ENCODE results near the gene OR6N2. TPM values are rescaled to one million over a fixed set of nuclear protein-coding genes. Genes with fewer than 3 reads are reported as not detected.

Gene OR6N2
- not detected for total RNA-seq

- intact Hi-C loops (cut with DNase I): no loop called here
- no peak for ATAC-seq
- DNase-seq (ENCODE audit: low spot score): no peak
These were observed at the start of gene OR6N2 for GRCh38 chr1:158781104-158781503. OR6N2 (minus strand) TSS chr1:158781204; CDS start chr1:158777635, 3,569 bp downstream.

- DNase-seq (ENCODE audit: low spot score) (no peak), ATAC-seq (no peak)
- intact Hi-C loops (cut with DNase I): no loop called here
These were observed 49.2 kb upstream of the OR6N2 start for GRCh38 chr1:158830074-158830677.

- DNase-seq (ENCODE audit: low spot score) (no peak), ATAC-seq (no peak)
- intact Hi-C loops (cut with DNase I): no loop called here
These were observed 40.7 kb upstream of the OR6N2 start for GRCh38 chr1:158821723-158822122.

- DNase-seq (ENCODE audit: low spot score): no peak
- intact Hi-C loops (cut with DNase I): no loop called here
- no peak for ATAC-seq
These were observed 38.7 kb upstream of the OR6N2 start for GRCh38 chr1:158819461-158820443.

- ATAC-seq: no peak
- intact Hi-C loops (cut with DNase I): no loop called here
These were observed 38.0 kb upstream of the OR6N2 start for GRCh38 chr1:158818975-158819431.

GRCh38 chr1:158818560-158818959 lies 37.6 kb upstream of the OR6N2 start:
- intact Hi-C loops (cut with DNase I): no loop called here
- no peak for DNase-seq (ENCODE audit: low spot score)
- no peak for ATAC-seq

More at GRCh38 chr1:158818975-158819431, 38.0 kb upstream of the OR6N2 start:
- no peak for DNase-seq (ENCODE audit: low spot score)

- intact Hi-C loops (cut with DNase I): no loop called here
- ATAC-seq (no peak), DNase-seq (ENCODE audit: low spot score) (no peak)
These were observed 34.0 kb upstream of the OR6N2 start for GRCh38 chr1:158814970-158815369.

GRCh38 chr1:158813164-158813563 lies 32.2 kb upstream of the OR6N2 start:
- DNase-seq (ENCODE audit: low spot score): no peak

GRCh38 chr1:158812336-158812735 lies 31.3 kb upstream of the OR6N2 start:
- no peak for DNase-seq (ENCODE audit: low spot score)
- intact Hi-C loops (cut with DNase I): no loop called here
- ATAC-seq: no peak

More at GRCh38 chr1:158813164-158813563, 32.2 kb upstream of the OR6N2 start:
- ATAC-seq: no peak
- intact Hi-C loops (cut with DNase I): no loop called here

- no peak for DNase-seq (ENCODE audit: low spot score)
- no peak for ATAC-seq
- intact Hi-C loops (cut with DNase I): no loop called here
These were observed 29.3 kb upstream of the OR6N2 start for GRCh38 chr1:158810311-158810710.

- intact Hi-C loops (cut with DNase I): no loop called here
- peak; percentile 53 for ATAC-seq
These were observed 28.9 kb upstream of the OR6N2 start for GRCh38 chr1:158809862-158810261.

GRCh38 chr1:158809256-158809655 lies 28.3 kb upstream of the OR6N2 start:
- ATAC-seq (peak; percentile 42), DNase-seq (ENCODE audit: low spot score) (no peak)
- intact Hi-C loops (cut with DNase I): no loop called here

More at GRCh38 chr1:158809862-158810261, 28.9 kb upstream of the OR6N2 start:
- DNase-seq (ENCODE audit: low spot score): no peak

GRCh38 chr1:158806916-158807536 lies 26.0 kb upstream of the OR6N2 start:
- DNase-seq (ENCODE audit: low spot score) (no peak), ATAC-seq (no peak)
- intact Hi-C loops (cut with DNase I): no loop called here

- intact Hi-C loops (cut with DNase I): no loop called here
- no peak for ATAC-seq
These were observed 22.7 kb upstream of the OR6N2 start for GRCh38 chr1:158803678-158804077.

GRCh38 chr1:158801396-158801795 lies 20.4 kb upstream of the OR6N2 start:
- intact Hi-C loops (cut with DNase I): no loop called here
- no peak for DNase-seq (ENCODE audit: low spot score)
- ATAC-seq: no peak

More at GRCh38 chr1:158803678-158804077, 22.7 kb upstream of the OR6N2 start:
- no peak for DNase-seq (ENCODE audit: low spot score)

- ATAC-seq (no peak), DNase-seq (ENCODE audit: low spot score) (no peak)
- intact Hi-C loops (cut with DNase I): no loop called here
These were observed 19.5 kb upstream of the OR6N2 start for GRCh38 chr1:158800526-158800925.

- DNase-seq (ENCODE audit: low spot score): no peak
- intact Hi-C loops (cut with DNase I): no loop called here
- ATAC-seq: no peak
These were observed 18.7 kb upstream of the OR6N2 start for GRCh38 chr1:158799689-158800088.

GRCh38 chr1:158798531-158798930 lies 17.5 kb upstream of the OR6N2 start:
- no peak for ATAC-seq
- intact Hi-C loops (cut with DNase I): no loop called here

GRCh38 chr1:158794247-158794646 lies 13.2 kb upstream of the OR6N2 start:
- intact Hi-C loops (cut with DNase I): no loop called here
- no peak for DNase-seq (ENCODE audit: low spot score)
- ATAC-seq: no peak

More at GRCh38 chr1:158798531-158798930, 17.5 kb upstream of the OR6N2 start:
- DNase-seq (ENCODE audit: low spot score): no peak
